ENCODE data around the gene GPR83. TPM values are rescaled to one million over a fixed set of nuclear protein-coding genes. Genes with fewer than 3 reads are reported as not detected.

GPR83 gene
- total RNA-seq = under 1 TPM in 4 of 6 experiments, not detected in 2; 0.04 to 0.22 (median 0.12) TPM
- long read RNA-seq = 0 reads

DNA sequence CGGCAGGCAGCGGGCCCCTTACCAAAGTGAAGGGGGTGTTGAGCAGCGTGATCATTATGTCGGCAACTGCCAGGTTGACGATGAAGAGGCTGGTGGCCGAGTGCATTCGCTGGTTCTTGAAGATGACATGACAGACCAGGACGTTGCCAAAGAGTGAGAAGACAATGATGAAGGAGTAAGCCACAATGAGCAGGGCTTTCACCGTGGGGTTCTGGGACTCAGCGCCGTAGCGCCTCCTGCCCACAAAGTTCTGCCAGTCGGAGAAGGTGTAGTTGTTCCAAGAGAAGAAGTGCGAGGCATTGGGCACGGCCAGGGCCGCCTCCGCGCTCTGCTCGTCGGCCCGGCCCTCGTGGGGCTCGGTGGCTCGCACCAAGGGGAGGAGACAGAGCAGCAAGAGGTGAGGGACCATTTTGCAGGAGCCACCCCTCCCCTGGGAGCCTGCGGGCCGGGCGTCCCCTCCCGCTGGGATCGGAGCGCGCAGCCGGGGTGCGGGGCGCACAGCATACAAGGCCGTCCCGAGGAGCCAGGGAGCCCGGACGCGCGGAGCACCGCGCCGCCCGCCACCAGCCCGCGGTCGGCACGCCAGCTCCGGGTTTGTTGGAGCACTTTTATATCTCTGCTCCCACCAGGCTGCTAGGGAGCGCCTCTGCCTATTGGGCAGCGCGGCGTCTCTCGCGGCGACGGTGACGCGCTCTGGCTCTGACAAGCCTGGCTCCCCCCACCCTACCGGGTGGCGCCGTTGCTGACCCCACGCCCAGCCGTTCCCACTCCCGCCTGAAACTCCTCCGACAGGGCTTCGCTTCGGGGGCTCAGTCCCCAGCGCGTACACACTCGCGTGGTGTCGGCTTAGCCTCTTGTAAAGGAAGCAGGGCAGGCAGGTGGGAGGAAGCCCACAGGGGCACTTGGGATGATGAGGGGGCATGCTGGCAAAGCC lies at the start of gene GPR83:
GPR83 (minus strand) TSS at position 581 of the 934 bp plus-strand sequence; CDS start at position 409, 172 bp downstream.
- peak in 3 of 4 donors; percentile 14 to 24 (median 21) for ATAC-seq
- intact Hi-C loops (cut with DNase I) = no loop called here
- 3% methylated on average over 25 of the region's 73 CpGs for WGBS (ENCODE audit: insufficient coverage, low coverage, low lambda C conversion rate, missing lambda C conversion rate)

DNA sequence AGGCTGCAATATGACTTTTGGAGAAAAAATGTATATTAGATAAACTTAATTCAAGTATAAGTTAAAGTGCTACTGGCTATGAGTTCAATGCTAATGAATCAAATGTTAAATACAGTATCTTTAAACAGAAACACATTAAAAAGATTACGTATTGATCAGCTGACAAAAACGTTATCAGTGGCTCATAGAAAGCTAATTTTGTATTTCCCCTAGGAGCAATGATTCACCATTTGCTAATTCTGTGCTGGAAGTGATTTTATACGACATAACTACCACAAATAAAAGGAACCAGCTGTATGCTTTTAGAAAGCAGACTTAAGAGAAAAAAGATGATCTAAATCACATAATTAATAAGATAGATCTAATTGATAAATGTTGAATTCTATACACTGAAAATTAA lies 48.8 kb upstream of the GPR83 start:
- ATAC-seq (peak in 1 of 4 donors; percentile 9), DNase-seq (no peak)
- no peaks in the 10 kb centered on the region for H3K27me3 ChIP-seq
- H3K9me3 ChIP-seq = no peaks in the 10 kb centered on the region
- peaks cover 0 to 8% (median 2%) of the 10 kb centered on the region in 4 donors for H3K4me1 ChIP-seq
- H3K36me3 ChIP-seq = peaks cover 0 to 4% (median 0%) of the 10 kb centered on the region in 4 donors
- H3K4me3 ChIP-seq = no peak overlapping the region
- no peak for TF ChIP-seq POLR2A (IDR thresholded peaks at IDR 0.05)
- TF ChIP-seq, protein P1, sequence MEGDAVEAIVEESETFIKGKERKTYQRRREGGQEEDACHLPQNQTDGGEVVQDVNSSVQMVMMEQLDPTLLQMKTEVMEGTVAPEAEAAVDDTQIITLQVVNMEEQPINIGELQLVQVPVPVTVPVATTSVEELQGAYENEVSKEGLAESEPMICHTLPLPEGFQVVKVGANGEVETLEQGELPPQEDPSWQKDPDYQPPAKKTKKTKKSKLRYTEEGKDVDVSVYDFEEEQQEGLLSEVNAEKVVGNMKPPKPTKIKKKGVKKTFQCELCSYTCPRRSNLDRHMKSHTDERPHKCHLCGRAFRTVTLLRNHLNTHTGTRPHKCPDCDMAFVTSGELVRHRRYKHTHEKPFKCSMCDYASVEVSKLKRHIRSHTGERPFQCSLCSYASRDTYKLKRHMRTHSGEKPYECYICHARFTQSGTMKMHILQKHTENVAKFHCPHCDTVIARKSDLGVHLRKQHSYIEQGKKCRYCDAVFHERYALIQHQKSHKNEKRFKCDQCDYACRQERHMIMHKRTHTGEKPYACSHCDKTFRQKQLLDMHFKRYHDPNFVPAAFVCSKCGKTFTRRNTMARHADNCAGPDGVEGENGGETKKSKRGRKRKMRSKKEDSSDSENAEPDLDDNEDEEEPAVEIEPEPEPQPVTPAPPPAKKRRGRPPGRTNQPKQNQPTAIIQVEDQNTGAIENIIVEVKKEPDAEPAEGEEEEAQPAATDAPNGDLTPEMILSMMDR (IDR thresholded peaks at IDR 0.05) = no peak
- H3K27ac ChIP-seq = no peak overlapping the region
- 74% methylated on average over 3 of the region's 3 CpGs for WGBS (ENCODE audit: insufficient coverage, low coverage, low lambda C conversion rate, missing lambda C conversion rate)
- intact Hi-C loops (cut with DNase I) = no loop called here

More for the DNA sequence above, at the start of gene GPR83:
- no peak for DNase-seq
- no peaks in the 10 kb centered on the region for H3K36me3 ChIP-seq
- TF ChIP-seq, protein P1 (IDR thresholded peaks at IDR 0.05) = no peak
- no peak for TF ChIP-seq POLR2A (IDR thresholded peaks at IDR 0.05)
- peaks cover 0 to 4% (median 0%) of the 10 kb centered on the region in 4 donors for H3K4me1 ChIP-seq
- no peak within 1 kb of the TSS for H3K27ac ChIP-seq
- H3K27me3 ChIP-seq = no peaks in the 10 kb centered on the region
- no peak within 1 kb of the TSS for H3K4me3 ChIP-seq
- H3K9me3 ChIP-seq = no peaks in the 10 kb centered on the region

DNA sequence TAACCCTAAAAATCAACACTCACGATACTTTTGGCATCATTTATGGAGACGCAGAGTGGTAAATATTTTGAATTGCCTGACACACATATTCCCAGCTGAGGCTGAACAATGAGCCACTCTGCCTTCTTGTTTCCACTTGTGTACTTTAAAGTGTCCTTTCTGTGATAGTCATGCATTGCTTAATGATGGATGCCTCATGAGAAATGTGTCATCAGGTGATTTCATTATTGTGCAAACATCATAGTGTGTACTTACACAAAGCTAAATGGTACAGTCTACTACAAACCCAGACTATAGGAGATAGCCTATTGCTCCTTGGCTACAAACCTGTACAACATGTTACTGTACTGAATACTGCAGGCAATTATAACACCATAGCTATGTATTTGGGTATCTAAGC lies 48.2 kb upstream of the GPR83 start:
- no peaks in the 10 kb centered on the region for H3K27me3 ChIP-seq
- no peaks in the 10 kb centered on the region for H3K9me3 ChIP-seq
- WGBS (ENCODE audit: insufficient coverage, low coverage, low lambda C conversion rate, missing lambda C conversion rate) = 12% methylated on average over 2 of the region's 2 CpGs
- no peak overlapping the region for H3K4me3 ChIP-seq
- H3K4me1 ChIP-seq = peaks cover 0 to 8% (median 2%) of the 10 kb centered on the region in 4 donors
- H3K36me3 ChIP-seq = peaks cover 0 to 4% (median 0%) of the 10 kb centered on the region in 4 donors
- TF ChIP-seq, protein P1 (IDR thresholded peaks at IDR 0.05) = no peak
- TF ChIP-seq POLR2A (IDR thresholded peaks at IDR 0.05) = no peak
- H3K27ac ChIP-seq = no peak overlapping the region
- peak; percentile 79 to 98 (median 85) for ATAC-seq
- intact Hi-C loops (cut with DNase I) = no loop called here
- no peak for DNase-seq

DNA sequence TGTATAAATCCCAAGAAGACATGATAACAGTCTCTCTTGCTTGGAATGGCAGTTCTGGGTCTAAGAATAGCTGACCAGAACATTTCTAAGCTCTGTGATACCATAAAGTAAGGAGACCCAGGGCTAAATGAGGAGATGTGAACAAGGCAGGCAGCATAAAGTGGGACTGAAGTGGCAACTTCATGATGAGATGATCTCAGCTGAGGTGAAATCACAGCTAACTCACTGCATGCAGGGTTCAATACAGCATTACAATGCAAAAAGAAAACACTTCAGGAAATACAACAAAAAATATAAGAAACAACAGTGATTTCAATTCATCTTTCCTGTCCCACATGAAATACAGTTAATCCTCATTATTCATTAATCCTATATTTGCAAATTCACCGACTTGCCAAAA lies 47.8 kb upstream of the GPR83 start:
- intact Hi-C loops (cut with DNase I) = no loop called here
- 21% methylated on average over 1 of the region's 1 CpG for WGBS (ENCODE audit: insufficient coverage, low coverage, low lambda C conversion rate, missing lambda C conversion rate)

More for the DNA sequence above, 47.8 kb upstream of the GPR83 start:
- Histone ChIP-seq H3K4me3 (no peak overlapping the region), H3K27ac (no peak overlapping the region), H3K4me1 (peaks cover 0 to 8% (median 2%) of the 10 kb centered on the region in 4 donors), H3K36me3 (peaks cover 0 to 4% (median 0%) of the 10 kb centered on the region in 4 donors), H3K27me3 (no peaks in the 10 kb centered on the region), H3K9me3 (no peaks in the 10 kb centered on the region)
- TF ChIP-seq, protein P1 (IDR thresholded peaks at IDR 0.05) = no peak
- TF ChIP-seq POLR2A (IDR thresholded peaks at IDR 0.05) = no peak
- peak in 1 of 4 donors; percentile 56 for ATAC-seq
- DNase-seq = no peak
